Measurements from ENCODE around the gene EPAS1. TPM values are rescaled to one million over a fixed set of nuclear protein-coding genes. Genes with fewer than 3 reads are reported as not detected.

EPAS1 gene
- total RNA-seq, 1 donor from 2014 or later: 205 TPM

DNA sequence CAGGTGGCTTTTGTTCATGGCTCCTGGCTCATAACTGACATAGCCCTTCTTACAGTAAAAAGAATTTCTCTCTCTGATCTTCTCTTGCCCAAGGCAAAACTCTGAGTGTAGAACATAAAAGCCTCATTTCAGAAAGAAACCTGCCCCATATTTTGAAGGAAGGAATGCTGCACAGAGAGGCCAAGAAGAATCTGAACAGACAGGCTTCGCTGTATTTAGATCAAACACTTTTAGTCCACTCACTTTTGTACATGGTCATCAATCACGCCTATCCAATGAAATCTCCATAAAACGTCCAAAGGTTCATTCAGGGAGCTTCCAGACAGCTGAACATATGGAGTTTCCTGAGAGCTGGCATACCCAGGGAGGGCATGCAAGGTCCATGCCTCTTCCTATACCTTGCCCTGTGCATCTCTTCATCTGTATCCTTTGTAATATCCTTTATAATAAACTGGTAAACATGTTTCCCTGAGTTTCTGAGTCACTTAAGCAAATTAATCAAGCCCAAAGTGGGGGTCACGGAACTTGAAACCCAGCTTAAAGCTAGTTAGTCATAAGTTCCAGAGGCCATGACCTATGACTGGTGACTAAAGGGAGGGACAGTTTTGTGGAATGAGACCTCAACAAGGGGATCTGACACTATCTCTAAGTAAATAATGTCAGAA, 119.7 kb downstream of the EPAS1 start:
- Histone ChIP-seq H3K9me3 (replicated peaks) (peaks cover 40% of the 10 kb centered on the region), H3K4me1 (no peaks in the 10 kb centered on the region), H3K36me3 (no peaks in the 10 kb centered on the region), H3K4me3 (no peak overlapping the region), H3K27ac (replicated peaks) (no peak overlapping the region), H3K27me3 (ENCODE audit: low read depth) (no peaks in the 10 kb centered on the region)
- TF ChIP-seq, protein P1, sequence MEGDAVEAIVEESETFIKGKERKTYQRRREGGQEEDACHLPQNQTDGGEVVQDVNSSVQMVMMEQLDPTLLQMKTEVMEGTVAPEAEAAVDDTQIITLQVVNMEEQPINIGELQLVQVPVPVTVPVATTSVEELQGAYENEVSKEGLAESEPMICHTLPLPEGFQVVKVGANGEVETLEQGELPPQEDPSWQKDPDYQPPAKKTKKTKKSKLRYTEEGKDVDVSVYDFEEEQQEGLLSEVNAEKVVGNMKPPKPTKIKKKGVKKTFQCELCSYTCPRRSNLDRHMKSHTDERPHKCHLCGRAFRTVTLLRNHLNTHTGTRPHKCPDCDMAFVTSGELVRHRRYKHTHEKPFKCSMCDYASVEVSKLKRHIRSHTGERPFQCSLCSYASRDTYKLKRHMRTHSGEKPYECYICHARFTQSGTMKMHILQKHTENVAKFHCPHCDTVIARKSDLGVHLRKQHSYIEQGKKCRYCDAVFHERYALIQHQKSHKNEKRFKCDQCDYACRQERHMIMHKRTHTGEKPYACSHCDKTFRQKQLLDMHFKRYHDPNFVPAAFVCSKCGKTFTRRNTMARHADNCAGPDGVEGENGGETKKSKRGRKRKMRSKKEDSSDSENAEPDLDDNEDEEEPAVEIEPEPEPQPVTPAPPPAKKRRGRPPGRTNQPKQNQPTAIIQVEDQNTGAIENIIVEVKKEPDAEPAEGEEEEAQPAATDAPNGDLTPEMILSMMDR (IDR thresholded peaks at IDR 0.05; ENCODE audit: borderline replicate concordance): no peak
- intact Hi-C loops (cut with micrococcal nuclease): no loop called here
- DNase-seq: no peak

DNA sequence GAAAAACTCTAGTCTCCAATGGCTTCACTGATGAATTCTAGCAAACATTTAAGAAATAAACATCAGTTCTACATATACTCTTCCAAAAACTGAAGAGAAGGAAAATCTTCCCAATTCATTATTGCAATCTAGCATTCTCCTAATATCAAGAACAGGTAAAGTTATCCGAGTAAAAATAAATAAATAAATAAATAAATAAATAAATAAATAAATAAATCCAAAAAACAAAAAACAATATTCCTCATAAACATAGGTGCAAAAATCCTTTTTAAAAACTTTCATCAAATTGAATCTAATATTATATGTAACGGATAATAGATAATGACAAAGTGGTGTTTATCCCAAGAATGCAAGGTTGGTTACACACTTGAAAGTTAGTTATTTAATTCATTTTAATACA, 123.7 kb downstream of the EPAS1 start:
- DNase-seq: no peak
- H3K27me3 ChIP-seq (ENCODE audit: low read depth): no peaks in the 10 kb centered on the region
- H3K36me3 ChIP-seq: no peaks in the 10 kb centered on the region
- no peak overlapping the region for H3K4me3 ChIP-seq
- TF ChIP-seq, protein P1 (IDR thresholded peaks at IDR 0.05; ENCODE audit: borderline replicate concordance): no peak
- no peaks in the 10 kb centered on the region for H3K4me1 ChIP-seq
- peaks cover 31% of the 10 kb centered on the region for H3K9me3 ChIP-seq (replicated peaks)
- H3K27ac ChIP-seq (replicated peaks): no peak overlapping the region
- intact Hi-C loops (cut with micrococcal nuclease): no loop called here

DNA sequence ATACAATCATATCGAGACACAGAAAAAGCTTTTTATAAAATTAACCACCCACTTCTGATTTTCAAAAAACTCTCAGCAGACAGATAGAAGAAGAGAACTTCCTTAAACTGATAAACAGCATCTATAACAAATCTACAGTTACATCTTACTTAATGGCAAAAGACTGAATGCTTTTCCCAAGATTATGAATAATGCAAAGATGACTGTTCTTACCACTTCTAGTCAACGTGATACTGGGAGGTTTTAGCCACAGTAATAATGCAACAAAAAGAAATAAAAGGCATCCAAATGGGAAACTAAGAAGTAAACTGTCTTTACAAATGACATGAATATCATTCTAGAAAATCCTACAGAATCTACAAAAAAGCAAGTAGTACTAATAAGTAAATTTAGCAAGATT, 124.2 kb downstream of the EPAS1 start:
- Histone ChIP-seq H3K27ac (replicated peaks) (no peak overlapping the region), H3K27me3 (ENCODE audit: low read depth) (no peaks in the 10 kb centered on the region), H3K9me3 (replicated peaks) (peaks cover 27% of the 10 kb centered on the region), H3K4me1 (no peaks in the 10 kb centered on the region), H3K4me3 (no peak overlapping the region), H3K36me3 (no peaks in the 10 kb centered on the region)
- no peak for DNase-seq
- intact Hi-C loops (cut with micrococcal nuclease): no loop called here
- TF ChIP-seq, protein P1 (IDR thresholded peaks at IDR 0.05; ENCODE audit: borderline replicate concordance): no peak

DNA sequence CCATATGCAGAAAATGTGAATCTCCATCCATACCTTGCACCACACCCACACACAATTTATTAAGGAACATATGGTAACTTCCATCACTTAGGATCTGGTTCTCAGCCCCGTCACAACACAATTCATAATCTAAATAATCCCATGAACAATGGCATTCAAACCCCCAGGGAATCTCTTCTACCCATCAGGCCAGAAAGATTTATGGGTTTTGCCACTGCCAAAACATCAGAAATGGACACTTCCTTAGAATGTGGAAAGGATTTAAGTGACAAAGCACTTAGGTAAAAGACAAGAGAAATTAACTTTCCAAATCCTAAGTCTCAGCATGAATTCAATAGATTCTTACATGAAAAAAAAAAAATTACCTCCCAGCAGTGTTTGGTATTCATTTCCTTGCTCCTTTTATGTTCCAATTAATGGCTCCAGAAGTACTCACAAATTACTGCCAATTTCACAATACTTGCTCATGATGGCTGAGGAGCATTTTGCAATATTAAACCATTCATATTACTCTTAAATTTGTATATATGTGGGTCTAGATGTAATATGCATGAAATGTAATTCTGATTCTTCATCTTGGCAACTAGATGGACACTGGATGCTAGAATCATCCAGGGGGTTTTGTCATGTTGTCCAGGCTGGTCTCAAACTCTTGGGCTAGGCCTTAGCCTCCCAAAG, 125.6 kb downstream of the EPAS1 start:
- TF ChIP-seq, protein P1 (IDR thresholded peaks at IDR 0.05; ENCODE audit: borderline replicate concordance): no peak
- H3K9me3 ChIP-seq (replicated peaks): peaks cover 16% of the 10 kb centered on the region
- DNase-seq: no peak
- intact Hi-C loops (cut with micrococcal nuclease): no loop called here
- H3K4me1 ChIP-seq: no peaks in the 10 kb centered on the region
- no peaks in the 10 kb centered on the region for H3K27me3 ChIP-seq (ENCODE audit: low read depth)
- no peaks in the 10 kb centered on the region for H3K36me3 ChIP-seq
- H3K4me3 ChIP-seq: no peak overlapping the region
- no peak overlapping the region for H3K27ac ChIP-seq (replicated peaks)

DNA sequence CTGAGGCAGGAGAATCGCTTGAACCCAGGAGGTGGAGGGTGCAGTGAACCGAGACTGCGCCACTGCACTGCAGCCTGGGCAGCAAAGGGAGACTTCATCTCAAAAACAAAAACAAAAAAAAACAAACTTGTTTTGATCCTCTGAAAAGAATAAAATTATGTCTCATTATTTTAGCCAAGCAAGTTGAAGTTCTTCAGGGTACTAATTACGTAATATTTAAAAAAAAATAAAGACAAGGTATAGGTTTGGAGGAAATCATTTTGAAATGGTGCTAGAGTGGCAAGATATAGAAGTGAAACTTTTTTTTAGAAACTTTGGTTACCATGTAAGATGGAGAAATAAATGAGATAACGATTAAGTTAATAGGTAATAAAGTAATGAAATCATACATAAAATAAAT, 127.7 kb downstream of the EPAS1 start:
- no peak for DNase-seq
- intact Hi-C loops (cut with micrococcal nuclease): no loop called here
- H3K36me3 ChIP-seq: no peaks in the 10 kb centered on the region
- no peak overlapping the region for H3K27ac ChIP-seq (replicated peaks)
- no peak overlapping the region for H3K4me3 ChIP-seq
- H3K9me3 ChIP-seq (replicated peaks): peaks cover 9% of the 10 kb centered on the region
- TF ChIP-seq, protein P1 (IDR thresholded peaks at IDR 0.05; ENCODE audit: borderline replicate concordance): no peak
- H3K27me3 ChIP-seq (ENCODE audit: low read depth): no peaks in the 10 kb centered on the region
- H3K4me1 ChIP-seq: no peaks in the 10 kb centered on the region

Measured in left ventricle myocardium inferior (tissue), 1 donor.